ENCODE data around the gene IGFLR1. TPM values are rescaled to one million over a fixed set of nuclear protein-coding genes. Genes with fewer than 3 reads are reported as not detected.

IGFLR1 gene
- total RNA-seq, 1 donor from 2014 or later: 4.9 TPM

DNA sequence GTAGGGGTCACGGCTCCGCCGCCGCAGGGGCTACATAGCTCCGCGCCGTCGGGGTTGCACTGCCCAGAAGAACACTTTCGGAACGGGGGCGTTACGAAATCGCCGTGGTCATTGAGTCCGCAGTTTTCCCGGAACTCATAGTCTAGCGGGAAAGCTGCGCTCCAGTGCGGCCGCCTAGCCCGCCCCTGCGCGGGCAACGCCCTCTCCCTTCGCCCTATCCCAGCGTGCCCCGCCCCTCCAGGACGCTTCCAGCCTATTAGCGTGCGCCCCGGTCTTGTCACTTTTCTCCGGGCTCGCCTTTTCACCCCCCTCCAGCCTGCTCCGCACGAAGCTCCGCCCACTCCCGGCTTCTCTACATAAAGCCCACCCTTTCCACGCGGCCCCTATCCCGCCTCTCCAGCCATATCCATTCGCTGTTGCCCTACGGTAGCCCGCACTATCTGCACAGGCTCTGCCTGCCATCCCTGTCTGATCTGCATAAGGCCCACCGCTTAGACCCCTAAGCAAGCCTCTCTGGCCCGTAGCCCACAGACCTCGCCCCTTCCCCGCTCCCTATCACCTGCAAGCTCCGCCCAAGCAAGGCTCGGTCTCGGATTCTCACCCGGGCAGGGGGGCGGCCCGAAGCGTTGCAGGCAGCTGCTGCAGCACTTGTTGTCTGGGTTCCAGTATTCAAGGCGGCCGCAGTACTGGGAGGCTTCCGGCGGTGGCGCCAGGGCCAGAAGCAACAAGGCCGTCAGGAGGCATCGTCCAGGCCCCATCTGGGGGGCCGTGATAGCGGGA, 1.6 kb downstream of the IGFLR1 start:
- Histone ChIP-seq H3K4me1 (peaks cover 39% of the 10 kb centered on the region), H3K36me3 (peaks cover 43% of the 10 kb centered on the region), H3K4me3 (peak overlapping the region; percentile 82), H3K27me3 (ENCODE audit: low read depth) (no peaks in the 10 kb centered on the region), H3K27ac (replicated peaks) (peak overlapping the region; percentile 89), H3K9me3 (replicated peaks) (no peaks in the 10 kb centered on the region)
- TF ChIP-seq, protein P1, sequence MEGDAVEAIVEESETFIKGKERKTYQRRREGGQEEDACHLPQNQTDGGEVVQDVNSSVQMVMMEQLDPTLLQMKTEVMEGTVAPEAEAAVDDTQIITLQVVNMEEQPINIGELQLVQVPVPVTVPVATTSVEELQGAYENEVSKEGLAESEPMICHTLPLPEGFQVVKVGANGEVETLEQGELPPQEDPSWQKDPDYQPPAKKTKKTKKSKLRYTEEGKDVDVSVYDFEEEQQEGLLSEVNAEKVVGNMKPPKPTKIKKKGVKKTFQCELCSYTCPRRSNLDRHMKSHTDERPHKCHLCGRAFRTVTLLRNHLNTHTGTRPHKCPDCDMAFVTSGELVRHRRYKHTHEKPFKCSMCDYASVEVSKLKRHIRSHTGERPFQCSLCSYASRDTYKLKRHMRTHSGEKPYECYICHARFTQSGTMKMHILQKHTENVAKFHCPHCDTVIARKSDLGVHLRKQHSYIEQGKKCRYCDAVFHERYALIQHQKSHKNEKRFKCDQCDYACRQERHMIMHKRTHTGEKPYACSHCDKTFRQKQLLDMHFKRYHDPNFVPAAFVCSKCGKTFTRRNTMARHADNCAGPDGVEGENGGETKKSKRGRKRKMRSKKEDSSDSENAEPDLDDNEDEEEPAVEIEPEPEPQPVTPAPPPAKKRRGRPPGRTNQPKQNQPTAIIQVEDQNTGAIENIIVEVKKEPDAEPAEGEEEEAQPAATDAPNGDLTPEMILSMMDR (IDR thresholded peaks at IDR 0.05; ENCODE audit: borderline replicate concordance): peak; percentile 20
- DNase-seq: peak; percentile 99
- intact Hi-C loops (cut with micrococcal nuclease): no loop called here

DNA sequence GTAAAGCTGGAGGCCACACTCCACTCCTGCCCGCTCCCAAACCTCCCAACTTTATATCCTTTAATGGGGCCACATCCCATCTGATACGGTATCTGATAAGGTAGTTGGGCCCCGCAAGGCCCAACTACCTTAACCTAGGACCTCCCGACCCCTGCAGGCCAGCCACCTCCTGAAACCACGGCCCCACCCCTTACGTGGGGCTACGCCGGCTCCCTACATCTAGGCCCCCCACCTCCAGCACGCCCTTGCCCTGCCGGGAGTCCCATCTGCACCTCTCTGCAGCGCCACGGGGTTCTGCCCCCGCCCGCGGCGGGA, 2.2 kb downstream of the IGFLR1 start:
- no peaks in the 10 kb centered on the region for H3K27me3 ChIP-seq (ENCODE audit: low read depth)
- intact Hi-C loops (cut with micrococcal nuclease): no loop called here
- no peaks in the 10 kb centered on the region for H3K9me3 ChIP-seq (replicated peaks)
- DNase-seq: no peak
- peaks cover 48% of the 10 kb centered on the region for H3K36me3 ChIP-seq
- peak overlapping the region; percentile 89 for H3K27ac ChIP-seq (replicated peaks)
- H3K4me1 ChIP-seq: peaks cover 38% of the 10 kb centered on the region
- TF ChIP-seq, protein P1 (IDR thresholded peaks at IDR 0.05; ENCODE audit: borderline replicate concordance): no peak
- peak overlapping the region; percentile 82 for H3K4me3 ChIP-seq

DNA sequence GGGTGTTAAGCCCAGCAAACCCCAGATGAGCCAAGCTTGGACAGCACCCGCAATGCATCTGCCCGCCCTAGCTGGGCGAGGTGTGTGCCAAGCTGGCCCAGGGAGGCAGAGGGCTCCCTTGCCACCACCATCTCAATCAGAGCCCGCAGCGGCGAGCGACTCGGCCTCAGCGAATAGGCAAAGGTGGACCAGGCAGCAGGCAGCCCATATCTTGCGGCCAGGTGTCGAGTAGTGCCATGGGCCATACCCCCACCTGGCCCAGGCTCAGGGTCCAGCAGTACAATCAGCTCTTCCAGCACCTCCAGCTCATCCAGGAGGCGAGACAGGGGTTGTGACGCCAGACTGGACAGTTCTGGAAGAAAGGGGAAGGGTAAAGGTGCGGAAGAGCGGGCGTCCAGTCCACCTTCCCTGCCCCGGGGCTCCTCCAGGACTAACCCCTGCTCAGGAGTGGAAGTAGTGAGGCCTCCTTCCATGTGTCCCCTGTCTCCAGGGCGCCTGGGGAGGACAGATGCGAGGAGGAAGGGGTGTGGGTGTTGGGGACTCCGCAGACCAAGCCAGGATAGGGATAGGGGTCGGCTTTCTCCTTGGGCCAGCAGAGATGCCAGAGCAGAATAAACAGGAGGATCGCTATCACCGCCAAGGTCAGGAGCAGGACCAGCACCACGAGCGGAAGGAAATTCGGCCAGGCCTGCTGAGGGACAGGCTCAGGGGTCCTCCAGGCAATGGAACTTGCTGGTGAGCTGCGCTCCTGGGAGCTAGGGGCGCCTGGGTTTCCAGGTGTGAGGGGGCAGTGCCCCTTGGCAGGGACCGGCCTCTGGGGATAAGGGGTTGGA, 2.8 kb downstream of the IGFLR1 start:
- intact Hi-C loops (cut with micrococcal nuclease): no loop called here
- Histone ChIP-seq H3K27ac (replicated peaks) (peak overlapping the region; percentile 89), H3K27me3 (ENCODE audit: low read depth) (no peaks in the 10 kb centered on the region), H3K36me3 (peaks cover 53% of the 10 kb centered on the region), H3K4me1 (peaks cover 36% of the 10 kb centered on the region), H3K4me3 (peak overlapping the region; percentile 82), H3K9me3 (replicated peaks) (no peaks in the 10 kb centered on the region)
- TF ChIP-seq, protein P1 (IDR thresholded peaks at IDR 0.05; ENCODE audit: borderline replicate concordance): no peak
- no peak for DNase-seq

DNA sequence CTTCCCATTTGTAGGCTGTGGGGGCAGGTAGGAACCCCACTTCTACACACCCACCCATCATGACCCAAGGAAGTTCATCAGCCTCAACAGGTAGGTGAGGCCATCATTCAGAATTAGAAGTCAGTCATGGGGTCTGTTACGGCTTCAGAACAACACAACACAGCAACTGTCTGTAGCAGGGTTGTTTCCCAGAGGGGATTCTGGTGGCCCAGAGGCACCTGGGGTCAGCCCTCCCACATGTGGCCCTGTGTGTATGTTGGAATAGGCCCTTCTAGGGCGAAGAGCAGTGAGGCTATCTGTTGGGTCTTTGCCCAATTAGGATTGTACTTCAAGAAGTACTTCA, 3.4 kb downstream of the IGFLR1 start:
- no peaks in the 10 kb centered on the region for H3K9me3 ChIP-seq (replicated peaks)
- no peak for DNase-seq
- H3K4me3 ChIP-seq: no peak overlapping the region
- H3K36me3 ChIP-seq: peaks cover 54% of the 10 kb centered on the region
- intact Hi-C loops (cut with micrococcal nuclease): no loop called here
- peaks cover 30% of the 10 kb centered on the region for H3K4me1 ChIP-seq
- no peaks in the 10 kb centered on the region for H3K27me3 ChIP-seq (ENCODE audit: low read depth)
- no peak overlapping the region for H3K27ac ChIP-seq (replicated peaks)
- TF ChIP-seq, protein P1 (IDR thresholded peaks at IDR 0.05; ENCODE audit: borderline replicate concordance): no peak

DNA sequence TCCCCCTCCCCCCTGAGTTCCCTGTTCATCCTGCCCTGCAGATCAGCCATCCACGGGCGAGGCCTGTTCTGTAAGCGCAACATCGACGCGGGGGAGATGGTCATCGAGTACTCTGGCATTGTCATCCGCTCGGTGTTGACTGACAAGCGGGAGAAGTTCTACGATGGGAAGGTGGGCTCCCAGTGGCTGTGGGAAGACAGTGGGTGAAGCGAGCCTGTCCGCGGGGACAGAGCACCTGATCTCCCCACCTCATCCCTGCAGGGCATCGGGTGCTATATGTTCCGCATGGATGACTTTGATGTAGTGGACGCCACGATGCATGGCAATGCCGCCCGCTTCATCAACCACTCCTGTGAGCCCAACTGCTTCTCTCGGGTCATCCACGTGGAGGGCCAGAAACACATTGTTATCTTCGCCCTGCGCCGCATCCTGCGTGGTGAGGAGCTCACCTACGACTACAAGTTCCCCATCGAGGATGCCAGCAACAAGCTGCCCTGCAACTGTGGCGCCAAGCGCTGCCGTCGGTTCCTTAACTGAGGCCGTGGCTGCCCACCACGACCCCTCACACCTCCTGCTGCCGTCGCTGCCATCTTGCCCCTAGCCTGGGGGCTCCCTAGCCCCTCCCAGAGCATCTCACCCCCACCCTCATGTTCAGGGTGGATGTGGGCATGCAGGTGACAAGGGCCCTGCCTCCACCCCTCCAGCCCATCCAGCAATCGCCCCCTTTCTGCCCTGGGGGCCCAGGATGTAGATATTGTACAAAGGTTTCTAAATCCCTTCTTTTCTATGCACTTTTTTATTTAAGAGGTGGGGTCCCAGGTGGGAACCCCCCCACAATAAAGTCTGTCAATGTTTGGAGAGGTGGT, 4.0 kb downstream of the IGFLR1 start:
- Histone ChIP-seq H3K4me3 (no peak overlapping the region), H3K9me3 (replicated peaks) (no peaks in the 10 kb centered on the region), H3K27ac (replicated peaks) (no peak overlapping the region), H3K27me3 (ENCODE audit: low read depth) (no peaks in the 10 kb centered on the region), H3K36me3 (peaks cover 54% of the 10 kb centered on the region), H3K4me1 (peaks cover 25% of the 10 kb centered on the region)
- intact Hi-C loops (cut with micrococcal nuclease): no loop called here
- TF ChIP-seq, protein P1 (IDR thresholded peaks at IDR 0.05; ENCODE audit: borderline replicate concordance): no peak
- no peak for DNase-seq

Measured in left ventricle myocardium inferior (tissue), 1 donor.